Left renal pelvis (tissue), 4 donors: ENCODE data around the gene S100A5. TPM values are rescaled to one million over a fixed set of nuclear protein-coding genes. Genes with fewer than 3 reads are reported as not detected.

Experiments
- DNase-seq, 4 donors: peaks; one replicate each; pipeline ENCODE4 v3.0.0-alpha.2; 2013; ENCODE audit warnings: low read depth in 4 of 4, low spot score in 3 of 4
- polyA plus RNA-seq, 4 donors: library from polyadenylated mRNA; unstranded; fragments of 120-200 nt; gene quantifications; one replicate each; pipeline ENCODE4 v1.2.1, GENCODE V29; 2013; ENCODE audit not compliant: insufficient read length in 4 of 4

S100A5 gene
- polyA plus RNA-seq, 4 donors = 0.49 to 1.0 (median 0.82) TPM

DNA sequence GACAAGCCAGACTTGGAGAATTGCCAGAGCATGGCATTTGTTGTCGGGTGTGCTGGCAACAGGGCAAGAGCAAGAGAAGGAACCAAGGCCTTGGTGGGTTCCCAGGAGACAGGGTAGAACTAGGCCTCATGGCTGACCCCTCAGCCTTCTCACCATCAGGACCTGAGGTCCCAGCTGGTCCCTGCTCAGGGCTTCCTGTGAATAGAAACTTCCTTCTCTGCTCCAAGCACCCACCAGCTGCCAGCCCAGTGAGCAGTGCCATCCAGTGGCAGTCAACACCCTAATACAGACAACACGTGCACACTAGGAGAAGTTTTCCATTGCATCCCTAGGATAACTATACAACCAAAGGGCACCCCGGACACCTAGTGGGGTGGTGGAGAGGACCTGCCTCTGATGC, 27.7 kb downstream of the S100A5 start:
- DNase-seq = no peak

DNA sequence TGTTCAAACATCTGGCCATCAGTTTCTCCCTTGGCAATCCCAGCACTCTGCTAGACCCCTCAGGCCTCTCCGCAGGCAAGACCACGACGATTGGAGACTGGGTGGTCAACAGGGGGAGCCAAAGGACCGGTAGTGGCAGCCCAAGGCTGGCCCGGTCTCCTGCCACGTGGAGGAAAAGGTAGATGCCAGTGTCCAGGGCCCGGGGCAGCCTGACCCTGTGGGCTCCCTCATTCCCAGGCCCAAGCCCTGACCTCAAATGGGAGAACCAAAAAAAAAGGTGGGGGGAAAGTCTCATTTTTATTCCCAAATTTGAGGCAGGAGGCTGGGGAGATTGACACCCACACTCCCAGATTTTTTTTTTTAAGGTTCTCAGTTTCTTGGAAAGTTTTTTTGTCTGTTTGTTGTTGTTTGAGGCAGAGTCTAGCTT, 29.7 kb downstream of the S100A5 start:
- peak in 2 of 4 donors; percentile 55 to 66 for DNase-seq

DNA sequence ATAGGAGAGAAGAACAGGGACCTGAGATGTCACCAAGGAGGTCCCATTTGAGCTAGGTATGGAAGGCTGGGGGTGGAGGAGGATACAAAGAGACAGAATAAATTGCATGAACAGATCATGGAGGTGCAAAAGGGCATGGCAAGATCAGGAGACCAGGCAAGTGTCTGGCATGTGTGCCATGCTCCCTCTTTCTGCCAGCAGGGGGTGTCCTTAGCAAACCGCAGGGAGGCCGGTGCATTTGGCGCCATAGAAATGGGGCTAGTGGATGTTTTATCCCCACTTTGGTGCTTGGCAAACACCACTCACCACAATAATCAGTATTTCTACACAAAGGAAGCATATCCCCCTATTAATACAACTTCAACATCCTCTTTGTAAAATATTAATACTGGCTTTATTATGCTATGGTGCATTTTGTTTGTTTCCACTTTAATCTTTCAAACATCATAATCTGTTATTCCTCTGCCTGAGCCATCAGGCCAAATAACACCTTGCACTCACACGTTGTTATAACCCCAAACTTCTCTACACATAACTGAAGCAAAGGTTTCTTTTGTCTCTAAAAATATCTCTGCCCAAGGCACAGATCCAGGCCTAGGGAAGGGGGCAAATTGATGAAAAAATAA, 30.9 kb downstream of the S100A5 start:
- DNase-seq = no peak

DNA sequence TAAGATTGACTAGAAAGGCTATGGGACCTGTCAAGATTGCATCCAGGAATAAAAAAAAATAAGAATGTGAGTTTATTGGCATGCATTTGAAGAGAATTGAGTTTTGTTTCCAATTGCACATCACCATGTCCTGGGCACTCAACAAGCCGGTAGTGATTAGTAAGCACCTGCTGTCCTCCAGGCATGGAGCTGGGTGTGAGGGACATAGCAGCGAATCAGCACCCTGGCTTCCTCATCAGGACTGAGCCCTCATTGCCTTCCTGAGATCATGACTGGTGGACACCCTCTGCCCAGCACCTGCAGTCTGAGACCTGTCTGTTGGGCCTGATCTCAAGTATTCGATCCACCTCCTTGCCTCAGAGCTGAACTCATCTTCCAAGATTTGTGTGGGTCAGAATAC, 31.7 kb downstream of the S100A5 start:
- DNase-seq = no peak

DNA sequence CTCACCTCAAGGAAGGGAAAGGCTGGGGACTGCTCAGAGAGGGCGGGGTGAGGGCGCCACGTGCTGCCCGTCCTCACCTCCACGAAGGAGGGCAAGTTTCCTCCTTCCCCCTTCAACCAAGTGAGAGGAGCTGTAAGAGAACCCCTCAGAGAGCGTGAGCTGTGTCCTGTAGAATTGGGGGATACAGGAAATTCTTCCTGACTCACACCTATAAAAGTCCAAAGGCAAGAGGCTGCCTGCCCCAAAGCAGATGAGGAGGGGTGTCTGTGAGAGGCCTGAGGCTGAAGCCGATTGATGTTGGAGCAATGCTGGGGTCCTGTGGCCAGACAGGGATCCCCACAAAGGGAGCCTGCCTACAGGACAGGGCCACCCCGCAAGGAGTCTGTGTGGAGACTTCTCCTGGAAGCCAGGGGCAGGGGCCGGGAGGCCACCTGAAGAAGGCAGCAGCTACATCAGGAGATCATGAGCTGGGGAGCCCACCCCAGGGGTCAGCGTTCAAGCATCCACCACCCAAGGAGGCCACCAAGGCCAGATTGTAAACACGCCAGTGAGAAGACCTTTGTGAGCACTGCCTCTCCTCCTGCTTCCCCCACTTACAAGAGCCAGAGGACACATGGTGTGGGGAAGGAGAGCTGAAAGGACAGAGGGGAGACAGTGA, 32.7 kb downstream of the S100A5 start:
- DNase-seq = no peak

DNA sequence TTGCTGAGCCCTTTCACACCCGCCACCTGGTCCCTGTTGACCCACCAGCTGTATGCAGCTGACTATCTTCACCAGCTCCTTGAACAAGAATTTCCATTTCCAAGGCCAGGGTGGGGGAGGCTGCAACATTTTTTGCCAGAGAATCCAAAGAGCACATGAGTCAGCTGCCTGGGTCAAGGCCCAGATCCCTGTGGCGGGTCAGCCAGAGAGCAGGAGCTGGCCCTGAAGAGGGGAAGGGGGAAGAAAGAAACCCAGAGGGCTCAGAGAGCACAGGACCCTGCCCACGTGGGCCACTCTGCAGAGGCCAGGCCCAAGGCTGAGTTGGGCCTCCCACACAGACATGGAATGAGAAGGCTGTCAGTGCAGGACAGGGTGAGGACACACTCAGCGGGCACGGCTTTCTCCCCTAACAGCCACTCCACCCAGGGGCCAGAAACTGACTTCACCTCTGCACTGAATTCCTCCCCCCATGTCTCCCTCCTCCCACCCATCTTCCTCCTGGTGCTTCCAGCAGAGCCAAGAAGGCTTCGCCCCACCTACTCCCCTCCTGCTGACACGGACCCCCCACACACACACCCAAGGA, 33.8 kb downstream of the S100A5 start:
- peak in 2 of 4 donors; percentile 31 to 63 for DNase-seq

DNA sequence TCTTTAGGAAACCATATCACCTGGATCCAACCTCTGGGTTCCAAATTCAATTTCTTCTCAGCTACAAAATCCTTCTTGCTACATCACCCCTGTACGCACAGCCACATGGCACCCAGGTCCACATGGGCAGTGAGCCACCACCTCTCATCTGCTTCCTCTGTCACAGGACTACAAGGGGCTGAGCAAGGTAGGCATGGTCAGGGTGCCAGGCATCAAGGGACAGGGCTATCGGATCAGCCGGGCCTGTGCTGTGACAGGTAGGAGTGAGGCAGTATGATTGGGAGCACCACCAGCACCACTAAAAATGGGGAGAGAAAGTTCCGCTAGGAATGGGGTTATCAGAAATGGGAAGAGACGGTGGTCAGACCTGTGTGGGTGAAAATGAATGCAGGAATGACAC, 34.3 kb downstream of the S100A5 start:
- DNase-seq = no peak

DNA sequence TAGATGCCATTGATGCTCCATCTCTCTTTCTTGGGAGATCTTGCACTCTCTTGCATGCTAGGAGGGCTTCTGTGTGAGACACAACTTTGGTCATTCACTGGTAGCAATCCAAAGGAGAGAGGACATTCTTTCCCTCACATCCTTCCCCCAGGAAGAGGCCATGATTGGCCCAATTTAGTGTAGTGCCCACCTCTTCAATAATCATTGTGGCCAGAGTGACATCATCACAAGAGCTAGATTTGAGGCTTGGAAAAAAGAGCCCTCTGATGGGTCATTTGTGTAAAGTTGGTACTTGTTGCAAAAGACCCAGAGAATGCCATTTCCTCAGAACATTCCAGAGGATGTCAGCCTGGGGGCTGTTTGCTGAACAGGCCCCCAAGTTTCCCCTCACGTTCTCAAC, 35.2 kb downstream of the S100A5 start:
- DNase-seq = no peak

DNA sequence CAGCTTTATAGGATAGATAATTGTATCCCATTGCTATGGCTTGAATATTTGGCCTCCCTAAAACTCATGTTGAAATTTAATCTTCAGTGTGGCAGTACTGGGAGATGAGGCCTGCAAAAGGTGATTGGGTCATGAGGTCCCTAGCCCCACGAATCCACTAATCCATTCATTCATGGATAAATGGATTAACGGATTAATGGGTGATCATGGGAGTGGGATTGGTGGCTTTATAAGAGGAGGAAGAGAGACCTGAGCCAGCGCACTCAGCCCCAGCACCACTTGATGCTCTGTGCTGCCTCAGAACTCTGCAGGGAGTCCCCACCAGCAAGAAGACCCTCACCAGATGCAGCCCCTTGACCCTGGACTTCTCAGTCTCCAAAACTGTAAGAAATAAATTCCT, 37.0 kb downstream of the S100A5 start:
- DNase-seq = no peak

DNA sequence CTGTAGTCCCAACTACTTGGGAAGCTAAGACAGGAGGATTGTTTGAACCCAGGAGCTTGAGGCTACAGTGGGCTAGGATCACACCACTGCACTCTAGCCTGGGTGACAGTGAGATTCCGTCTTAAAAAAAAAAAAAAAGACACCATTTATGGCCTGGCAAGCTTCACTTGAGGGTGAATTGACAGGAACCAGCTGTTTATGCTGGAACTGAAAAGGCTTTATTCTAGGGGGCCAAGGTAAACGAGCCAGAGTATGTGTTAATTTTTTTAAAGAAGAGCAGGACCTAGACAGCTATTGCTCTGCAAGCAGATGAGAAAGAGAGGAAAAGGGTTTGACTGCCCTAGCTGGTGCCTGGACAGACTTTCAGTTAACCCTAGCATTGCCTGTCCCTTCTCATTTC, 42.0 kb downstream of the S100A5 start:
- DNase-seq = no peak

DNA sequence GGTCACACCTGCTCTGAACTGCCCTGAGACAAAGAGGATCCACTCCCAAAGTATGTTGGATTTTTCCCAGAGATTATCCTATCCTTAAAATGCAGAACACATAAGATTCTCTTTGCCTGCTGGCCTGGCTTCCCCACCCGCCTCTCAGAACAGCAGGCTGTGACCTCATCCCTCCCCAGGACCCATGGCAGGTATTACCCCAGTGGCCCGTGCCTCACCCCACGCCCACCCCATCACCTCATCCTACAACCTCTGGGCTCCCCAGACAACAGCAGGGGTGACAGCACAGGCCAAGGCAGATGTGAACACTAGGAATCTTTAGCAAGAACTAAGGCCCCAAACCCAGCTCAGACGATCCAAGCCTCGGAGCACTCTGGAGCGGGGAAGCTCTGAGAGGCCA, 45.2 kb downstream of the S100A5 start:
- no peak for DNase-seq

DNA sequence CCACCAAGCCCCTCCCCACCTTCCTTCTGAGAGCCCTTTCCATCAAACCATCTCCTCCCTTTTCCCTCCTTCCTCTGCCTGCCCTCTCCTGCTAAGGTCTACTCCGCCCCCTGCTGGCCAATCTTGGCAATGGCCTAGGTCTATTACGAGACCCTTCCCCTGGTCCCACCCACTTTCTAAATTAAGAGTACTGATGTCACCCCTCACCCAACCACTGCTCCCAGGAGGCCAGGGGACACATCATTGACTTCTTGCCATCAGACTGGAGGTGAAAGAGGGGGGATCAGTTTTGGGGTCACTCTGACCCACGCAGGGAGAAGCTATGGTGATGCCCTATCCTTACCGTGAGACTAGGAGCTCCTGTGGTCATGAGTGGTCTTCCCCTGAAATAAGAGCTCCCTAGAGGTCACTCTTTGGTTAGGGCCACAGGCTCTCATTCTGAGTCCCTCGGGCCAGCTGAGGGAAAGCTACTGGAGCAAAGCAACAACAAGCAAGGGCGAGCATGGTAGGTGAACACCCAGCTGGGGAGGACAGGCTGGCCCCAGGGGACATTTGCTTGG, 45.7 kb downstream of the S100A5 start:
- peak in 2 of 4 donors; percentile 44 to 51 for DNase-seq

DNA sequence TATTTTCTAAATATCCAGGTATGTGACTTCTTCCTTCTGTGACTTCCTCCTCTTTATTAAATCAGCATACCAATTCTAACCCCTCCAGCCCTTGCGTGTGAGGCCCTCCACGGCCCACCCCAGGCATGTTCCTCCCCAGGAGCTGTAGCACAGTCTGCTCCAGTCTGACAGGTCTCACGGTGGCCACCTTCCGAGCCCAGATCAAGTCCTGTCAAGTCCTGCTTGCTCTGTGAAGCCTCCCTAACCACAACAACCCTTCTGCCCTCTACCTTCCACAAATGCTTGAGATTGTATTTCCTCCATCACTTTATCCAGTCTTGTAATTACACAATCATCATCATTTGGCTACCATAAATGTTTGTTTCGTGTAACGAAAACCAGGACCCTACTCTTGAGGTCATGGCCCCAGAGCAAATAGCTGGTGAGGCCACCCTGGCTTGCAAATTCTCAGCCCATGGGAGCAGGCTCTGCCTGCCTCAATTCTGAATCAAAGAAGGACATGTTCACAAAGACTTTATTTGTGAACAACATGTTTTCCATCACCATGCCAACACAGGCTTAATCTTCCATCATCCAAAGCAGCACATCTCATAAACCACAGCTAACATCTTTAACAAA, 47.3 kb downstream of the S100A5 start:
- no peak for DNase-seq

DNA sequence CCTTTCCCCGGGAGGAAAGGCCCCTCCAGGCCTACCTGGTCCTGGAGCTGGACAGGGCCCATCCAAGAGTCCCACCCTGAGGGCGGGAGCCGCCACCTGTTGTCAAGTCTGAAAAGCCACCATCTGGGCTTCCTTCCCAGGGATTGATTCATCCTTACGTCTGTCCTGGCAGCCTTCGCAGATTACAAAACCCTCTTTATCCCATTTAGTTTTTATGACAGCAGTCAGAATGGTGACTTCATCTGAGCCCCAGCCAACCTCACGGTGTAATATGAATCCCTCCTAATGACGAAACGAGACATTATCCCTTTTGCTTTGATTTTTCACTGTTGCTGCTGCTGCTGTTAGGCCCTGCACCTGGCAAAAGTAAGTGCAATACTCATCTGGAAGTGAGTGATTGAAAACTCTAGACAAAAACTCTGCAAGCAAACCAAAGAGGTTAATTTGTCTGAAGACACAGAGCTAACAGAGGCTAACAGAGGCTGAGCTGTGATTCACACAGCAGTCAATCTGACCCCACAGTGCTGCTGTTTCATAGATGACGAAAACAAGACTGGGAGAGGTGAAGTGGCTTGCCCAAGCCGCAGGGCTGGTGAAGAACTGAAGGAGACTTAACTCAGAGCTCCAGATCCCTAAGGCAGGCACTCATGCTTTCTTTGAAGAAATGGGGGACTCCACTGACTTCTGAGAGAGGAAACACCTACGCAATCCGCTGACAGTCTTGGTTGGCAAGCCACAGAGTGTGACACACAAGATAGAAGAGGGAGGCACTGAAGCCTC, 50.3 kb downstream of the S100A5 start:
- DNase-seq = no peak

DNA sequence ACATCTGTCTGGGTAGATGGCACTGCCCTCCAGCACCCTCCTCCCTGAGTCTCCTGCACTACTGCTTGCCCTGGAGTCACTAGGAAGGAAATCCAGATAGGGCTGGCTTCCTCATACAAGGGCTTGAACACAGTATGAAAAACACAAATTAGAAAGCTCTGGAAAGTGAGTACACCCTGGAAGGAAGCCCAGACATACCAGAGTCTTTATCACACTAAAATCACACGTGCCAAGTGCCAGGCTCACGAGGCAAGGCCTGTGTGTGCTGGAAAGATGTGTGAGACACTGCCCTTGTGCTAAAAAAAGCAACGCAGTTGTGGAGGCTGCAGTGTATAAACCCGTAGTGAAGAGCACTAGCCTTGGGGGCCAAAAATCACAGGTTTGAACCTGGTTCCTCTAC, 52.0 kb downstream of the S100A5 start:
- no peak for DNase-seq

DNA sequence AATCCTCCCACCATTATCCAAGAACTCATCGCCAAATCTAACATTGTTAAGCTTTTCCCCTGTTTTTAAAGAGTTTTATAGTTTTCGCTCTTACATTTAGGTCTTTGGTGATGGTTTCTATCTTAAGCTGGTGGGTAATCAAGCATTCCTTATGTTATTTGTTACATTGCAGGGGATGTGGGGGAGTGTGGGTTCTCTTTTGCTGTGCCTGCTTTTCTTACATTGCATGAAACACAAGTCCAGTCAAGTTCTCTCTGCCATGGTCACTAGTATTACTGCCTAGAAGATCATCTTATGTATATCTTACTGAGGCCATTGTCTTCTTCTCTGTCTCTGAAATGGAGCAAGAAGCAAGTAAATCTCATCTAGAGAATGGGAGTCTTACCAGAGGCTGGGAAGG, 53.0 kb downstream of the S100A5 start:
- DNase-seq = no peak

Other genes with a start within 250 kb of the S100A5 start
- not detected for gene PGLYRP3, start 228.0 kb downstream of the S100A5 start, polyA plus RNA-seq
- gene PGLYRP4, start 192.1 kb downstream of the S100A5 start, polyA plus RNA-seq = not detected
- gene S100A9, start 183.1 kb downstream of the S100A5 start, polyA plus RNA-seq = 10 to 100 TPM in 3 of 4 donors, 1 to 10 TPM in 1; 7.2 to 34.0 (median 24.9) TPM
- 1 to 10 TPM in 3 of 4 donors, not detected in 1; 1.4 to 3.0 (median 1.7) TPM for gene S100A12, start 165.3 kb downstream of the S100A5 start, polyA plus RNA-seq
- gene S100A8, start 149.9 kb downstream of the S100A5 start, polyA plus RNA-seq = 10 to 100 TPM in 3 of 4 donors, 1 to 10 TPM in 1; 5.5 to 22.6 (median 16.0) TPM
- gene S100A7A, start 124.4 kb downstream of the S100A5 start, polyA plus RNA-seq = not detected
- under 1 TPM in 1 of 4 donors, not detected in 3; 0.47 TPM for gene S100A7, start 80.3 kb downstream of the S100A5 start, polyA plus RNA-seq
- 100 to 1,000 TPM; 185 to 449 (median 318) TPM for gene S100A6, start 4.9 kb downstream of the S100A5 start, polyA plus RNA-seq
- gene S100A4, start 4.9 kb upstream of the S100A5 start, polyA plus RNA-seq = 100 to 1,000 TPM in 1 of 4 donors, 10 to 100 TPM in 3; 36.5 to 106 (median 59.5) TPM
- gene S100A3, start 8.3 kb upstream of the S100A5 start, polyA plus RNA-seq = under 1 TPM; 0.18 to 0.39 (median 0.22) TPM
- gene S100A2, start 24.9 kb upstream of the S100A5 start, polyA plus RNA-seq = 10 to 100 TPM in 1 of 4 donors, 1 to 10 TPM in 3; 1.4 to 11.8 (median 7.7) TPM
- 100 to 1,000 TPM in 3 of 4 donors, 10 to 100 TPM in 1; 91.7 to 107 (median 101) TPM for gene S100A16, start 72.2 kb upstream of the S100A5 start, polyA plus RNA-seq
- 10 to 100 TPM in 3 of 4 donors, under 1 TPM in 1; 0.96 to 29.2 (median 18.9) TPM for gene S100A14, start 75.4 kb upstream of the S100A5 start, polyA plus RNA-seq
- 100 to 1,000 TPM; 121 to 152 (median 151) TPM for gene S100A13, start 86.6 kb upstream of the S100A5 start, polyA plus RNA-seq
- gene S100A1, start 87.5 kb upstream of the S100A5 start, polyA plus RNA-seq = 10 to 100 TPM in 3 of 4 donors, 1 to 10 TPM in 1; 1.5 to 23.5 (median 18.9) TPM
- 100 to 1,000 TPM in 3 of 4 donors, 10 to 100 TPM in 1; 99.3 to 149 (median 123) TPM for gene CHTOP, start 93.1 kb upstream of the S100A5 start, polyA plus RNA-seq
- 10 to 100 TPM; 45.9 to 59.5 (median 52.3) TPM for gene SNAPIN, start 117.8 kb upstream of the S100A5 start, polyA plus RNA-seq
- 100 to 1,000 TPM; 243 to 320 (median 286) TPM for gene ILF2, start 130.1 kb upstream of the S100A5 start, polyA plus RNA-seq
- gene NPR1, start 137.8 kb upstream of the S100A5 start, polyA plus RNA-seq = 10 to 100 TPM; 36.2 to 74.9 (median 63.8) TPM
- gene INTS3, start 187.1 kb upstream of the S100A5 start, polyA plus RNA-seq = 100 to 1,000 TPM in 2 of 4 donors, 10 to 100 TPM in 2; 71.4 to 144 (median 105) TPM
- gene SLC27A3, start 234.5 kb upstream of the S100A5 start, polyA plus RNA-seq = 10 to 100 TPM; 31.8 to 50.5 (median 41.7) TPM